Suprapubic skin (tissue), 4 donors: ENCODE measurements around the gene TMED9. TPM values are rescaled to one million over a fixed set of nuclear protein-coding genes. Genes with fewer than 3 reads are reported as not detected.

Experiments
- DNase-seq, 2 donors: peaks; one replicate each; pipeline ENCODE4 v3.0.0-alpha.2; 2019; ENCODE audit warnings: low spot score in 2 of 2
- H3K27ac ChIP-seq: fragments of 200-600 bp; sonication (generic); one replicate; pipeline ENCODE4 v1.5.1; 2019
- H3K27me3 ChIP-seq: fragments of 200-600 bp; sonication (generic); one replicate; pipeline ENCODE4 v1.5.1; 2019
- H3K36me3 ChIP-seq: fragments of 200-600 bp; sonication (generic); one replicate; pipeline ENCODE4 v1.5.1; 2019
- H3K4me1 ChIP-seq: fragments of 200-600 bp; sonication (generic); one replicate; pipeline ENCODE4 v1.5.1; 2019
- H3K4me3 ChIP-seq: fragments of 200-600 bp; sonication (generic); one replicate; pipeline ENCODE4 v1.5.1; 2019; ENCODE audit warnings: mild to moderate bottlenecking
- H3K9me3 ChIP-seq: fragments of 200-600 bp; sonication (generic); one replicate; pipeline ENCODE4 v1.5.1; 2019
- EP300 ChIP-seq: sonication (generic); formaldehyde crosslinking; IDR thresholded peaks from one replicate; pipeline ENCODE4 v1.6.1; 2017; ENCODE audit warnings: antibody characterized with exemption
- POLR2A ChIP-seq, 2 donors: fragments of 450-650 bp; IDR thresholded peaks; one replicate each; pipeline ENCODE4 v1.6.1; 2017; ENCODE audit warnings: antibody characterized with exemption in 2 of 2, mild to moderate bottlenecking in 2 of 2, moderate library complexity in 2 of 2
- POLR2AphosphoS5 ChIP-seq, 3 donors: sonication (generic); formaldehyde crosslinking; IDR thresholded peaks; one replicate each; pipeline ENCODE4 v1.6.1; 2017; ENCODE audit warnings: antibody characterized with exemption in 3 of 3
- WGBS: methylation state at CpG from one replicate; pipeline ENCODE4 v1.1.5; 2018; 5-methylcytosine and 5-hydroxymethylcytosine counted together
- total RNA-seq, 4 donors: library from RNA; depleted of rRNA; stranded (reverse); fragments of >200 nt; gene quantifications; one replicate each; pipeline ENCODE4 v1.1.0, GENCODE V29; 2016
- TF ChIP-seq, protein P1 (sequence below), 2 donors: fragments of 200-600 bp in 1 of 2; fragments of 450-650 bp in 1 of 2; sonication (generic) in 1 of 2; IDR thresholded peaks; one replicate each; pipeline ENCODE4 v1.5.1; 2016 to 2019; ENCODE audit warnings: antibody characterized with exemption in 2 of 2, mild to moderate bottlenecking in 1 of 2, moderate library complexity in 1 of 2

TMED9 gene
- total RNA-seq = 10 to 100 TPM; 60.3 to 84.5 (median 79.5) TPM

GRCh38 chr5:177592010-177592834, at the start of gene TMED9:
TMED9 (plus strand) TSS chr5:177592203; CDS start chr5:177592215, 12 bp downstream.
- Histone ChIP-seq H3K9me3 (no peaks in the 10 kb centered on the region), H3K36me3 (peaks cover 35% of the 10 kb centered on the region), H3K4me3 (peak within 1 kb of the TSS; percentile 96), H3K27ac (peak within 1 kb of the TSS; percentile 83), H3K4me1 (peaks cover 16% of the 10 kb centered on the region), H3K27me3 (no peaks in the 10 kb centered on the region)
- 1% methylated on average over 12 of the region's 71 CpGs for WGBS
- TF ChIP-seq POLR2A (IDR thresholded peaks at IDR 0.05) (peak; percentile 55 to 81), POLR2AphosphoS5 (IDR thresholded peaks at IDR 0.05) (peak in 1 of 3 donors; percentile 43), EP300 (no peak)
- TF ChIP-seq, protein P1, sequence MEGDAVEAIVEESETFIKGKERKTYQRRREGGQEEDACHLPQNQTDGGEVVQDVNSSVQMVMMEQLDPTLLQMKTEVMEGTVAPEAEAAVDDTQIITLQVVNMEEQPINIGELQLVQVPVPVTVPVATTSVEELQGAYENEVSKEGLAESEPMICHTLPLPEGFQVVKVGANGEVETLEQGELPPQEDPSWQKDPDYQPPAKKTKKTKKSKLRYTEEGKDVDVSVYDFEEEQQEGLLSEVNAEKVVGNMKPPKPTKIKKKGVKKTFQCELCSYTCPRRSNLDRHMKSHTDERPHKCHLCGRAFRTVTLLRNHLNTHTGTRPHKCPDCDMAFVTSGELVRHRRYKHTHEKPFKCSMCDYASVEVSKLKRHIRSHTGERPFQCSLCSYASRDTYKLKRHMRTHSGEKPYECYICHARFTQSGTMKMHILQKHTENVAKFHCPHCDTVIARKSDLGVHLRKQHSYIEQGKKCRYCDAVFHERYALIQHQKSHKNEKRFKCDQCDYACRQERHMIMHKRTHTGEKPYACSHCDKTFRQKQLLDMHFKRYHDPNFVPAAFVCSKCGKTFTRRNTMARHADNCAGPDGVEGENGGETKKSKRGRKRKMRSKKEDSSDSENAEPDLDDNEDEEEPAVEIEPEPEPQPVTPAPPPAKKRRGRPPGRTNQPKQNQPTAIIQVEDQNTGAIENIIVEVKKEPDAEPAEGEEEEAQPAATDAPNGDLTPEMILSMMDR (IDR thresholded peaks at IDR 0.05) = peak in 1 of 2 donors; percentile 29
- DNase-seq = peak; percentile 81 to 88

GRCh38 chr5:177542816-177543465, 49.1 kb upstream of the TMED9 start:
- peaks cover 75% of the 10 kb centered on the region for H3K4me1 ChIP-seq
- TF ChIP-seq POLR2AphosphoS5 (IDR thresholded peaks at IDR 0.05) (no peak), EP300 (no peak), POLR2A (IDR thresholded peaks at IDR 0.05) (no peak)
- TF ChIP-seq, protein P1 (IDR thresholded peaks at IDR 0.05) = no peak
- no peaks in the 10 kb centered on the region for H3K27me3 ChIP-seq
- WGBS = 93% methylated on average over 4 of the region's 4 CpGs
- no peaks in the 10 kb centered on the region for H3K9me3 ChIP-seq
- H3K36me3 ChIP-seq = peaks cover 5% of the 10 kb centered on the region
- H3K27ac ChIP-seq = no peak overlapping the region
- H3K4me3 ChIP-seq = no peak overlapping the region
- DNase-seq = no peak

DNA sequence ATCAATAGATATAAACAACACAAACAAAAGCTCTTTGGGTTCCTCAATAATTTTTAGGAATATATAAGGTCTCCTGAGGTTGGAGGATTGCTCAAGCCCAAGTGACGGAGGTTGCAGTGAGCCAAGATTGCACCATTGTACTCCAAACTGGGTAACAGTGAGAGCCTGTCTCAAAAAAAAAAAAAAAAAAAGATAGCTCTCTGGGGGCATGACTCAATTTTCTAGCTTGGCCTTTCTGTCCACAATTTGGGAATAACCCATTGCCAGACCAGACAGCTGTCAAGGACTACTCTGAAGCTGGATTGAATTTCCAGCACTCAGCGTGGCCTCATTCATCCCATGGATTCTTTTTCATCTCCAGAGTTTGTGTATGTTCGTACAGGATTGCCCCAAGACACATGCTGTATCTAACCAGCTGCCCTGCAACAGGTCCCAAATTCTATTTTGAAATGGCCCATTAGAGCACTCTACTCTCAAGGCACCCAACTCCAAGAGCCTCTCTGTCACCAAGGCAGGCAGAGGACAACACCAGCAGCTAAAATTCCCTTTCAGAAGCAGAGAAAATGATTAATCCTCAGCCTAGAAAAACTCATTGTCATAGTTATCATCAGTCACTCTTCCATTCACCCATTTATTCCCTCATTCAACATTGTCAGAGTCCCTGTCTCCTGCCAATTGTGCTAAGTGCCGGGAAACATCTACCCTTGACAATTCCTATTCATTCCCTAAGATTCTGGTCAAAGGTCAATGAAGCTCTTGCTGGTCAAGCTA, 46.3 kb upstream of the TMED9 start:
- Histone ChIP-seq H3K4me3 (no peak overlapping the region), H3K27me3 (no peaks in the 10 kb centered on the region), H3K36me3 (no peaks in the 10 kb centered on the region), H3K9me3 (no peaks in the 10 kb centered on the region), H3K27ac (peak overlapping the region; percentile 86), H3K4me1 (peaks cover 65% of the 10 kb centered on the region)
- DNase-seq = peak in 1 of 2 donors; percentile 87
- 37% methylated on average over 4 of the region's 4 CpGs for WGBS
- TF ChIP-seq, protein P1 (IDR thresholded peaks at IDR 0.05) = no peak
- TF ChIP-seq POLR2AphosphoS5 (IDR thresholded peaks at IDR 0.05) = peak in 2 of 3 donors; percentile 22 to 73

- TF ChIP-seq, protein P1 (IDR thresholded peaks at IDR 0.05) = no peak
- peak; percentile 53 to 86 (median 68) for TF ChIP-seq POLR2AphosphoS5 (IDR thresholded peaks at IDR 0.05)
- Histone ChIP-seq H3K27ac (peak overlapping the region; percentile 86), H3K27me3 (no peaks in the 10 kb centered on the region), H3K36me3 (no peaks in the 10 kb centered on the region), H3K9me3 (no peaks in the 10 kb centered on the region), H3K4me1 (peaks cover 62% of the 10 kb centered on the region), H3K4me3 (no peak overlapping the region)
- no peak for DNase-seq
- WGBS = 50% methylated on average over 1 of the region's 1 CpG
These were observed 45.7 kb upstream of the TMED9 start for GRCh38 chr5:177546258-177546741.
